AG04449 (cell line): ENCODE measurements around the gene CADPS.

Source experiments
- CTCF ChIA-PET: fragments of 350-600 bp; formaldehyde crosslinking; extraction: SDS; loops from one replicate; lab custom pipeline; 2021; ENCODE audit warnings: antibody characterized with exemption; lab: Yijun Ruan, JAX
- POLR2A ChIA-PET: fragments of 400-600, 350-600 bp; formaldehyde crosslinking; extraction: SDS; loops from one replicate; lab custom pipeline; 2020; ENCODE audit warnings: antibody characterized with exemption, inconsistent platforms; lab: Yijun Ruan, JAX
- DNase-seq: peaks from one replicate; pipeline ENCODE4 v3.0.0-alpha.2; 2010; ENCODE audit warnings: low read depth, low spot score
- H3K4me3 ChIP-seq: 2 replicates; pipeline ENCODE4 v1.5.1; 2011; ENCODE audit warnings: low read depth, mild to moderate bottlenecking, control low read depth, low read length
- CTCF ChIP-seq: IDR thresholded peaks from one replicate; pipeline ENCODE4 v1.5.1; 2011; ENCODE audit warnings: mild to moderate bottlenecking, moderate library complexity, low read length, control low read depth, inconsistent platforms; ENCODE audit not compliant: insufficient read depth; ENCODE audit errors: missing control alignments

CADPS gene

GRCh38 chr3:62607287-62608029 is 267.8 kb downstream of the CADPS start:
- no peak overlapping the region for H3K4me3 ChIP-seq
- POLR2A ChIA-PET, result interaction anchor here (1.2 kb wide), 1 partner anchor 20 kb away, joined by 4 read pairs; no protein-coding TSS in a partner anchor
- TF ChIP-seq CTCF, result no peak
- DNase-seq, result no peak
- CTCF ChIA-PET, result interaction anchor here (1.6 kb wide), 1 partner anchor 15 kb away, joined by 5 read pairs; no protein-coding TSS in a partner anchor

DNA sequence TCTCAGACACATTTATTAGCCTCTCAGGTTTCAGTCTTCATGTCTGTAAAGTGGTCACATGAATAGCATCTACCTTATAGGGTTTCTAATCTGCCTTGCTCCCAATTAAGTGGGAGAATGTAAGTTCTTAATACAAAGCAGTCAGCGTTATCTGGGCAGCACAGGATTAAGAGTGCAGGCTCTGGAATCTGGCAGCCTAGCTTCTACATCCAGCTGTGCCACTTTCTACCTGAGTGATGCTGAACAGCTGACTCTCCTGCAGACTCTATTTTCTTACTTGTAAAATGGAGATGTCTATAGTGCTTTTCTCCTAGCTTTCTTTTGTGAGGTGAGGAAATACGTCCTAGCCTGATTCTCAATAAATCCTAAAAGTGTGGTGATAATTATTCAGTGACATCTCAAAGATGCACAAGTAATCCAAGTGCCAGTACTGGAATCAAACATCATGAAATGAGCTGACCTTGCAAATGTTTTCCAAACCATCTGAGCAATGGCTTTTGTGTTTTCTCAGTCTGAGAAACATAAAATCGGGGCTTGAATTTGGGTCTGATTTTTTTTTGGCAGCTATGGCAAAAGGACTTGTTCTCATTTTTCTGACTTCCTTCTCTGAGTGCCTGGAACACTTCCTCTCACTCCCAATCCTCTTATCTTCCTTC is 269.7 kb downstream of the CADPS start:
- no peak for DNase-seq
- CTCF ChIA-PET, result interaction anchor here (1.1 to 1.2 kb wide), 4 partner anchors 17 to 404 kb away, joined by 3 to 8 read pairs (median 4); no protein-coding TSS in a partner anchor
- TF ChIP-seq CTCF, result no peak
- H3K4me3 ChIP-seq, result no peak overlapping the region
- POLR2A ChIA-PET, result interaction anchor here (2.4 kb wide), 1 partner anchor 18 kb away, joined by 23 read pairs; no protein-coding TSS in a partner anchor

DNA sequence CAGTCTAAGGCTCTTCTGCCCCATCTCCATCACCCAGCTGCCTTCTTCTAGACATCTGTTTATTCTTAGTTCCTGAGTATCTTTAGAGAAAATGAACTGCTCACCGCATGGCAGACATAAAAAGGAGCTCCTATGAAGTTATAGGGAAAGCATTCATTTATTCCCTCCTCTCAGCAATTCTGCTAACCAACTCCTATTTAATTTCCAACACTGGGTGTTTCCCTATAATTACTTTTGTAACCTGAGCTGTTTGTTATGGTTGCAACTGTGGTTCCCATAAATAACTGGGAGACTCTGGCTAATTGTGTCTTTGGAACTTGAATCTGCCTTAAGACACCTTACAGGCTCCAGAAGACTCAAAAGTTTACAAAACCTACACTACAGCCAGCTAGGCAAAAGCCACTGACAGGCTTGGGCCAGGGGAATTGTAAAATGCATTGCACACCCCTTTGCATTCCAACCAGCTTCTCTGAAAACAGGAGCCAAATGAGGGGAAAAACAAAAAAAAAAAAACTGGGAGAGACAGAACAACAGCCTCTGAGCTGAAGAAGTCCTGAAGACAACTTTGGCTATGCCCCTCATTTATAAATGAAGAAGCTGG is 270.4 kb downstream of the CADPS start:
- DNase-seq, result no peak
- ChIA-PET POLR2A (interaction anchor here (2.4 kb wide), 1 partner anchor 17 kb away, joined by 23 read pairs; no protein-coding TSS in a partner anchor), CTCF (interaction anchor here (1.1 to 1.2 kb wide), 4 partner anchors 18 to 403 kb away, joined by 3 to 8 read pairs (median 4); no protein-coding TSS in a partner anchor)
- H3K4me3 ChIP-seq, result no peak overlapping the region
- no peak for TF ChIP-seq CTCF

GRCh38 chr3:62604298-62604697 is 270.9 kb downstream of the CADPS start:
- POLR2A ChIA-PET, result interaction anchor here (2.4 kb wide), 1 partner anchor 17 kb away, joined by 23 read pairs; no protein-coding TSS in a partner anchor
- CTCF ChIA-PET, result interaction anchor here (1.1 to 1.2 kb wide), 4 partner anchors 17 to 403 kb away, joined by 3 to 8 read pairs (median 4); no protein-coding TSS in a partner anchor
- H3K4me3 ChIP-seq, result peak overlapping the region; percentile 37
- no peak for TF ChIP-seq CTCF
- DNase-seq, result no peak

- no peak for TF ChIP-seq CTCF
- no peak for DNase-seq
- POLR2A ChIA-PET, result interaction anchor here (2.4 kb wide), 1 partner anchor 15 kb away, joined by 23 read pairs; no protein-coding TSS in a partner anchor
- H3K4me3 ChIP-seq, result no peak overlapping the region
- CTCF ChIA-PET, result interaction anchor here (1.0 to 1.3 kb wide), 2 partner anchors 14 to 20 kb away, joined by 3 to 4 read pairs; no protein-coding TSS in a partner anchor
Observed at GRCh38 chr3:62602987-62603386, 272.2 kb downstream of the CADPS start.
